ENCODE data around the gene PRR30.
"Not testable (repeated sequence)": the region's sequence is repeated elsewhere in the genome, so short reads cannot be mapped to it uniquely, and the experiment has no call there.

PRR30 gene

DNA sequence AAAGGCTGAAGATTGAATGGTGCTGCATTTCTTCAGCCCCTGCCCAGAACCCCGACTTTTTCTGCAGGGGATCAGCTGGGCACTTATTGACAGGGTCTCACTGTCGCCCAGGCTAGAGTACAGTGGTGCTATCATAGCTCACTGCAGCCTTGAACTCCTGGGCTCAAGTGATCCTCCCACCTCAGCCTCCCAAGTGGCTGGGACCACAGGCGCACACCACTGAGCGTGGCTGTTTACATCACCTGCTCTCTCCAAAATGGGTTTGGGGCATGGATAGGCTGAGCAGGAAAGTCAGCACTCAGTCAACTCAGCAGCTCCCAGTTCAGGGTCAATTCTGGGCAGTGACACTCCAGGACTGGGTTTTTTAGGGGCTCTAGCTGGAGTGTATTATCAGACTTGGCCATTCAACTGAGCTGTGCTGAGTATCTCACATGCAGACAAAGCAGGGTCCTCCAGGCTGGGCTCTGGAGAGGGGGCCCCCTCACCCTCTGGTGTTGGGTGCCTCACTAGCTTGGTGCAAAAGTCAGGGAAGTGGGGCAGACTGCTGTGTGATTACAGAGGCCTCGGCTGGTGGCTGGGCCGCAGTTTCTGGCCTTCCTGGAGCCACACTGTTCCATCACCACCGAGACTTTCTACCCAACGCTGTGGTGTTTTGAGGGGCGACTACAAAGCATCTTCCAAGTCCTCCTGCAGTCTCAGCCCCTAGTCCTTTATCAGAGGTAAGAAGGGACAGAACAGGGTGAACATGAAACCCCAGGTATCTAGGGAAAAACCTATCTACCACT is 11.1 kb downstream of the PRR30 start:
- no CpG with 5 or more reads among the region's 9 CpGs for WGBS (ENCODE audit: insufficient coverage, insufficient read length)
- H3K4me3 ChIP-seq (ENCODE audit: low read length) = no peak overlapping the region
- no peaks in the 10 kb centered on the region for H3K27me3 ChIP-seq (ENCODE audit: control insufficient read depth, insufficient read depth, low read length)
- peaks cover 2% of the 10 kb centered on the region; the same call in 1 of the 2 replicates for H3K4me1 ChIP-seq (ENCODE audit: control insufficient read depth, insufficient read depth, low read length)
- H3K9me3 ChIP-seq (ENCODE audit: control insufficient read depth, insufficient read depth, low read length) = no peaks in the 10 kb centered on the region
- no peak for DNase-seq (ENCODE audit: low read depth, low spot score)
- H3K36me3 ChIP-seq (ENCODE audit: control insufficient read depth, insufficient read depth, low read length) = peaks cover 17% of the 10 kb centered on the region
- H3K27ac ChIP-seq (ENCODE audit: low read length) = no peak overlapping the region

DNA sequence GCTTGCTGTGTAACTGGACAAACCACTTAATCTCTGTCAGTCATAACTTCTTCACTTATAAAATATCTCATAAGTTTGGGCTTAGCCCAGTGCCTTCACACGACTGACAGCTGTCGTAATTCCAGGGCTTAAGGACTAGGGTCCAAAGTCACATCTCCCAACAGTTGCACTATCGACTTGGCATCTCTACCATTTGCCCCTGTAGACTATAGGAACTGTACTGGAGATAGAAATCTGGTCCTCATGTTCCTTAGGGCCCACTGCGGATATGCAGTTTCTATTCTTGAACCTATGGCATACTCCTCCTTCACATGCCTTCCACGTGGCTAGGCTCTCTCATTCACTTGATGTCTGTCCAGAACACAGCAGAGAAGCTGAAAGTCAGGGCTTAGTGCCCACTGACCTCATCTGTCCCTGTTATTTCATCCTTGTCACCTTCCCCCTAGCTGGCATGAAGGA is 12.9 kb downstream of the PRR30 start:
- H3K27me3 ChIP-seq (ENCODE audit: control insufficient read depth, insufficient read depth, low read length) = peaks cover 3% of the 10 kb centered on the region; the same call in 1 of the 2 replicates
- peaks cover 2% of the 10 kb centered on the region; the same call in 1 of the 2 replicates for H3K4me1 ChIP-seq (ENCODE audit: control insufficient read depth, insufficient read depth, low read length)
- no peak overlapping the region for H3K4me3 ChIP-seq (ENCODE audit: low read length)
- DNase-seq (ENCODE audit: low read depth, low spot score) = no peak
- peaks cover 11% of the 10 kb centered on the region for H3K36me3 ChIP-seq (ENCODE audit: control insufficient read depth, insufficient read depth, low read length)
- no CpG with 5 or more reads among the region's 5 CpGs for WGBS (ENCODE audit: insufficient coverage, insufficient read length)
- H3K27ac ChIP-seq (ENCODE audit: low read length) = no peak overlapping the region
- H3K9me3 ChIP-seq (ENCODE audit: control insufficient read depth, insufficient read depth, low read length) = no peaks in the 10 kb centered on the region

GRCh38 chr2:27125104-27125503 is 14.1 kb downstream of the PRR30 start:
- H3K4me3 ChIP-seq (ENCODE audit: low read length) = no peak overlapping the region
- peaks cover 2% of the 10 kb centered on the region; the same call in 1 of the 2 replicates for H3K4me1 ChIP-seq (ENCODE audit: control insufficient read depth, insufficient read depth, low read length)

DNA sequence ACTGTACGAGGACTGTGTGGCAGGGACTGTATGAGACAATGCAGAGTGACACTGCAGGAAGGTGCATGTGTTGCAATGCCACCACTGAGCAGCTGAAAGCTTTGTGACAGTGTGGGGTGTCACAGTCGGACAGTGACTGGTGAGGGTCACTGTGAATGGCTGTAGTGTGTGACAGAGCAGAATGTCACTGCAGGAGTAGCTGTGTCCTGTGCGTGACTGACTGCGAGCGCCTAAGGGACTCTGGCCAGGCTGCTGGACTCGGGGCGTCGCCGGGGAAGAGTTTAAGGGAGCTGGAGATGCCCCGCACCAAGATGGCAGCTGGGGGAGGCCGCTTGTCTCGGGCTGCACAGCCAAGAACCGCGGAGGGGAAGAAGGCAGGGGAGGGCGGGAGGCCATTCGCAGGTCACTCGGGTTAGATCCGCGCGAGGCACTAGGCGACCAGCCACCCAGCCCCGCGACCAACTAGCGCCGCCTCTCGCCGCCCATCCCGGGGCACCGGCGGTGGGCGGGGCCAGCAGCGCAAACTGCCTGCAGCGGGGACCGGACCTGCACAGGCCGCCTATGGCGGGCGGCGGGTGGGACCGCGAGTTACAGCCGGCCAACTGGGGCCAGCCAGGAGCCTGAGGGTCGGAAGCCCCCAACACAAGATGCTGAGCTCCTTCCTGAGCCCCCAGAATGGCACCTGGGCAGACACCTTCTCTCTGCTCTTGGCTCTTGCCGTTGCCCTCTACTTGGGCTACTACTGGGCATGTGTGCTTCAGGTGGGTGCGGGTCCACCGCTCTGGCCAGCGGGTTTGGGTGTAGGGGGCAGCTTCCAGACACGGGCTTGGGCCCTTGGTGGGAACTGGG is 15.7 kb downstream of the PRR30 start, which contains the start of gene ABHD1:
ABHD1 (plus strand) TSS at position 514 of the 849 bp plus-strand sequence; CDS start at position 648, 134 bp downstream.
- DNase-seq (ENCODE audit: low read depth, low spot score) = no peak
- WGBS (ENCODE audit: insufficient coverage, insufficient read length) = no CpG with 5 or more reads among the region's 47 CpGs
- Histone ChIP-seq H3K27me3 (ENCODE audit: control insufficient read depth, insufficient read depth, low read length) (peaks cover 8% of the 10 kb centered on the region), H3K4me3 (ENCODE audit: low read length) (peak within 1 kb of the TSS; percentile 61; the same call in 1 of the 2 replicates), H3K27ac (ENCODE audit: low read length) (no peak within 1 kb of the TSS), H3K36me3 (ENCODE audit: control insufficient read depth, insufficient read depth, low read length) (no peaks in the 10 kb centered on the region), H3K9me3 (ENCODE audit: control insufficient read depth, insufficient read depth, low read length) (no peaks in the 10 kb centered on the region), H3K4me1 (ENCODE audit: control insufficient read depth, insufficient read depth, low read length) (peaks cover 6% of the 10 kb centered on the region)

More at GRCh38 chr2:27125104-27125503, 14.1 kb downstream of the PRR30 start:
- Histone ChIP-seq H3K27ac (ENCODE audit: low read length) (no peak overlapping the region), H3K27me3 (ENCODE audit: control insufficient read depth, insufficient read depth, low read length) (peaks cover 3% of the 10 kb centered on the region; the same call in 1 of the 2 replicates), H3K36me3 (ENCODE audit: control insufficient read depth, insufficient read depth, low read length) (0 out of 2 replicates have a peak, but pooled peaks cover 2% of the 10 kb centered on the region), H3K9me3 (ENCODE audit: control insufficient read depth, insufficient read depth, low read length) (no peaks in the 10 kb centered on the region)
- DNase-seq (ENCODE audit: low read depth, low spot score) = no peak
- WGBS (ENCODE audit: insufficient coverage, insufficient read length) = no CpG with 5 or more reads among the region's 3 CpGs

DNA sequence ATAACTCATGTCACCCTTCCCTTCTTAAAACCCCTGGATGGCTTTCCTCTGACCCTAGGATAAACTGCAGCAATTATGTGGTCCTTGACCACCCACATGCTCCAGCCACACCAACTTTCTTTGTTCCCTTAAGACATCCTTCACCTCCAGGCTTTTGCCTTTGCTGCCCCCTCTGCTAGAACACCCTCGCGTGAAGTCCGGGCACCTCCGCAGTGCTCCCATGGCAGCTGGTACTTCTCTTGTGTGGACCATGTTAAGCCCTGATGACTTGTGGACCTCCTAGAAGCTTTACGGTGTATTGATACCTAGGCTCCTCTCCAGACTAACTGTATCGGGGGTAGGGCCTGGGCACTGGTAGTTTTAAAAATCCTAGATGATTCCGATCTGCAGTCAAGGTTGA is 16.4 kb downstream of the PRR30 start:
- Histone ChIP-seq H3K4me3 (ENCODE audit: low read length) (no peak overlapping the region), H3K36me3 (ENCODE audit: control insufficient read depth, insufficient read depth, low read length) (no peaks in the 10 kb centered on the region), H3K27ac (ENCODE audit: low read length) (no peak overlapping the region), H3K4me1 (ENCODE audit: control insufficient read depth, insufficient read depth, low read length) (peaks cover 6% of the 10 kb centered on the region), H3K27me3 (ENCODE audit: control insufficient read depth, insufficient read depth, low read length) (peaks cover 11% of the 10 kb centered on the region), H3K9me3 (ENCODE audit: control insufficient read depth, insufficient read depth, low read length) (no peaks in the 10 kb centered on the region)
- WGBS (ENCODE audit: insufficient coverage, insufficient read length) = no CpG with 5 or more reads among the region's 7 CpGs
- DNase-seq (ENCODE audit: low read depth, low spot score) = no peak

- H3K36me3 ChIP-seq (ENCODE audit: control insufficient read depth, insufficient read depth, low read length) = no peaks in the 10 kb centered on the region
- no CpG with 5 or more reads among the region's 2 CpGs for WGBS (ENCODE audit: insufficient coverage, insufficient read length)
- no peak overlapping the region for H3K4me3 ChIP-seq (ENCODE audit: low read length)
- peaks cover 11% of the 10 kb centered on the region for H3K27me3 ChIP-seq (ENCODE audit: control insufficient read depth, insufficient read depth, low read length)
- no peak overlapping the region for H3K27ac ChIP-seq (ENCODE audit: low read length)
- no peaks in the 10 kb centered on the region for H3K9me3 ChIP-seq (ENCODE audit: control insufficient read depth, insufficient read depth, low read length)
- no peak for DNase-seq (ENCODE audit: low read depth, low spot score)
- H3K4me1 ChIP-seq (ENCODE audit: control insufficient read depth, insufficient read depth, low read length) = peaks cover 6% of the 10 kb centered on the region
Measured at GRCh38 chr2:27121906-27122305, 17.3 kb downstream of the PRR30 start.

- not testable (repeated sequence) for H3K36me3 ChIP-seq (ENCODE audit: control insufficient read depth, insufficient read depth, low read length); DNase-seq (ENCODE audit: low read depth, low spot score); H3K4me1 ChIP-seq (ENCODE audit: control insufficient read depth, insufficient read depth, low read length); H3K27ac ChIP-seq (ENCODE audit: low read length); H3K9me3 ChIP-seq (ENCODE audit: control insufficient read depth, insufficient read depth, low read length)
- Histone ChIP-seq H3K27me3 (ENCODE audit: control insufficient read depth, insufficient read depth, low read length) (peaks cover 11% of the 10 kb centered on the region), H3K4me3 (ENCODE audit: low read length) (peak overlapping the region; percentile 34; the same call in 1 of the 2 replicates)
- WGBS (ENCODE audit: insufficient coverage, insufficient read length) = no CpG with 5 or more reads among the region's 8 CpGs
Measured at GRCh38 chr2:27119330-27119670, 19.9 kb downstream of the PRR30 start.

- Histone ChIP-seq H3K27ac (ENCODE audit: low read length) (no peak within 1 kb of the TSS), H3K27me3 (ENCODE audit: control insufficient read depth, insufficient read depth, low read length) (peaks cover 11% of the 10 kb centered on the region), H3K4me3 (ENCODE audit: low read length) (peak within 1 kb of the TSS; percentile 34; the same call in 1 of the 2 replicates), H3K4me1 (ENCODE audit: control insufficient read depth, insufficient read depth, low read length) (peaks cover 6% of the 10 kb centered on the region), H3K9me3 (ENCODE audit: control insufficient read depth, insufficient read depth, low read length) (no peaks in the 10 kb centered on the region), H3K36me3 (ENCODE audit: control insufficient read depth, insufficient read depth, low read length) (no peaks in the 10 kb centered on the region)
- no peak for DNase-seq (ENCODE audit: low read depth, low spot score)
- WGBS (ENCODE audit: insufficient coverage, insufficient read length) = no CpG with 5 or more reads among the region's 84 CpGs
Measured at GRCh38 chr2:27118525-27119329, 20.5 kb downstream of the PRR30 start, which contains the start of gene CGREF1. Gene CGREF1, minus strand, starts transcription at chr2:27119128. Its CDS starts 14,762 bp downstream, at chr2:27104366.

GRCh38 chr2:27117995-27118524 is 21.1 kb downstream of the PRR30 start:
- Histone ChIP-seq H3K27ac (ENCODE audit: low read length) (no peak overlapping the region), H3K4me3 (ENCODE audit: low read length) (peak overlapping the region; percentile 34; the same call in 1 of the 2 replicates), H3K4me1 (ENCODE audit: control insufficient read depth, insufficient read depth, low read length) (peaks cover 3% of the 10 kb centered on the region), H3K9me3 (ENCODE audit: control insufficient read depth, insufficient read depth, low read length) (no peaks in the 10 kb centered on the region), H3K27me3 (ENCODE audit: control insufficient read depth, insufficient read depth, low read length) (peaks cover 11% of the 10 kb centered on the region), H3K36me3 (ENCODE audit: control insufficient read depth, insufficient read depth, low read length) (no peaks in the 10 kb centered on the region)
- WGBS (ENCODE audit: insufficient coverage, insufficient read length) = no CpG with 5 or more reads among the region's 14 CpGs
- DNase-seq (ENCODE audit: low read depth, low spot score) = no peak
